GM13977 (cell line): ENCODE measurements around the gene XK.

Experiments
- DNase-seq: peaks from one replicate; pipeline ENCODE4 v3.0.0; 2012; ENCODE audit warnings: low spot score
- CTCF ChIP-seq: IDR thresholded peaks from 2 replicates; pipeline ENCODE4 v1.5.1; 2012; ENCODE audit warnings: mild to moderate bottlenecking, control low read depth; ENCODE audit not compliant: insufficient read depth; ENCODE audit errors: extremely low read depth, missing control alignments
- in situ Hi-C: fragments of 300-500 bp; cut with MboI; formaldehyde crosslinking; loops from one replicate; pipeline ENCODE4 v1.12.0; 2022; ENCODE audit warnings: low sequenced_read_pairs, low pct_unique_long_range_greater_than_20kb, mixed read lengths, inconsistent platforms; ENCODE audit not compliant: unreplicated experiment

Gene XK

GRCh38 chrX:37746951-37747350 is 61.4 kb downstream of the XK start:
- no peak for TF ChIP-seq CTCF
- in situ Hi-C loops, result no loop called here
- no peak for DNase-seq

GRCh38 chrX:37752281-37752680 is 66.7 kb downstream of the XK start:
- in situ Hi-C loops, result loop anchor here (5.0 kb wide), 1 partner anchor 70 kb away; no protein-coding TSS in a partner anchor
- no peak for TF ChIP-seq CTCF
- no peak for DNase-seq

- in situ Hi-C loops, result loop anchor here (5.0 kb wide), 1 partner anchor 69 kb away; no protein-coding TSS in a partner anchor
- DNase-seq, result no peak
- TF ChIP-seq CTCF, result no peak
Observed at GRCh38 chrX:37752936-37753335, 67.3 kb downstream of the XK start.

- TF ChIP-seq CTCF, result no peak
- no peak for DNase-seq
- in situ Hi-C loops, result loop anchor here (5.0 kb wide), 1 partner anchor 69 kb away; no protein-coding TSS in a partner anchor
Observed at GRCh38 chrX:37753384-37753783, 67.8 kb downstream of the XK start.

- no peak for DNase-seq
- in situ Hi-C loops, result loop anchor here (5.0 kb wide), 1 partner anchor 68 kb away; no protein-coding TSS in a partner anchor
Observed at GRCh38 chrX:37754516-37754915, 68.9 kb downstream of the XK start.

GRCh38 chrX:37755025-37755424 is 69.4 kb downstream of the XK start:
- no peak for TF ChIP-seq CTCF
- DNase-seq, result no peak
- in situ Hi-C loops, result no loop called here

More at GRCh38 chrX:37754516-37754915, 68.9 kb downstream of the XK start:
- TF ChIP-seq CTCF, result no peak

- in situ Hi-C loops, result no loop called here
- no peak for DNase-seq
- no peak for TF ChIP-seq CTCF
Observed at GRCh38 chrX:37757082-37757481, 71.5 kb downstream of the XK start.
